Measurements from ENCODE around the gene KLHL25.

The KLHL25 gene

GRCh38 chr15:85773970-85774369, 20.8 kb downstream of the KLHL25 start:
- DNase-seq (ENCODE audit: low spot score): no peak

GRCh38 chr15:85773249-85773648, 21.5 kb downstream of the KLHL25 start:
- DNase-seq (ENCODE audit: low spot score): no peak

GRCh38 chr15:85772668-85773067, 22.1 kb downstream of the KLHL25 start:
- no peak for DNase-seq (ENCODE audit: low spot score)

- no peak for DNase-seq (ENCODE audit: low spot score)
Observed at GRCh38 chr15:85771781-85772445, 22.8 kb downstream of the KLHL25 start.

GRCh38 chr15:85771271-85771670, 23.5 kb downstream of the KLHL25 start:
- DNase-seq (ENCODE audit: low spot score): no peak

- no peak for DNase-seq (ENCODE audit: low spot score)
Observed at GRCh38 chr15:85770096-85771041, 24.4 kb downstream of the KLHL25 start.

GRCh38 chr15:85769182-85769900, 25.4 kb downstream of the KLHL25 start:
- no peak for DNase-seq (ENCODE audit: low spot score)

GRCh38 chr15:85768595-85769168, 26.0 kb downstream of the KLHL25 start:
- no peak for DNase-seq (ENCODE audit: low spot score)

GRCh38 chr15:85767785-85768529, 26.8 kb downstream of the KLHL25 start:
- no peak for DNase-seq (ENCODE audit: low spot score)

- no peak for DNase-seq (ENCODE audit: low spot score)
Observed at GRCh38 chr15:85766001-85766831, 28.5 kb downstream of the KLHL25 start.

GRCh38 chr15:85764649-85765277, 30.0 kb downstream of the KLHL25 start:
- DNase-seq (ENCODE audit: low spot score): no peak

- no peak for DNase-seq (ENCODE audit: low spot score)
Observed at GRCh38 chr15:85763673-85764633, 30.8 kb downstream of the KLHL25 start.

- DNase-seq (ENCODE audit: low spot score): no peak
Observed at GRCh38 chr15:85763157-85763556, 31.6 kb downstream of the KLHL25 start.

GRCh38 chr15:85762756-85763127, 32.0 kb downstream of the KLHL25 start:
- no peak for DNase-seq (ENCODE audit: low spot score)

GRCh38 chr15:85762039-85762755, 32.5 kb downstream of the KLHL25 start:
- DNase-seq (ENCODE audit: low spot score): no peak

GRCh38 chr15:85761635-85762034, 33.1 kb downstream of the KLHL25 start:
- no peak for DNase-seq (ENCODE audit: low spot score)

GRCh38 chr15:85760531-85761371, 34.0 kb downstream of the KLHL25 start:
- no peak for DNase-seq (ENCODE audit: low spot score)
